K562 (cell line): ENCODE data around the gene EEF1A1. TPM values are rescaled to one million over a fixed set of nuclear protein-coding genes. Genes with fewer than 3 reads are reported as not detected.

Source experiments
- CHD7 ChIP-seq: fragments of 200-600 bp; sonication (generic); IDR thresholded peaks from one replicate; pipeline ENCODE4 v1.6.1; 2012; ENCODE audit warnings: mild to moderate bottlenecking, low read depth, low read length, inconsistent platforms
- E2F3 ChIP-seq: fragments of 250-450 bp; sonication (Bioruptor Pico); IDR thresholded peaks from 2 replicates; pipeline ENCODE4 v1.4.0; 2020; ENCODE audit warnings: mild to moderate bottlenecking
- GTF3C2 ChIP-seq: IDR thresholded peaks from 3 replicates; pipeline ENCODE4 v1.6.1; 2011; ENCODE audit warnings: borderline replicate concordance, mild to moderate bottlenecking, moderate library complexity; ENCODE audit not compliant: insufficient read length; ENCODE audit errors: extremely low read depth
- HDAC8 ChIP-seq: fragments of 450-650 bp; IDR thresholded peaks from 2 replicates; pipeline ENCODE4 v1.6.1; 2016; ENCODE audit warnings: mild to moderate bottlenecking, missing genetic modification characterization, moderate library complexity, missing compliant biosample characterization
- HOXB6 ChIP-seq: fragments of 250-450 bp; sonication (Bioruptor Pico); IDR thresholded peaks from 2 replicates; pipeline ENCODE4 v1.5.1; 2022; ENCODE audit warnings: mild to moderate bottlenecking, borderline replicate concordance
- MEIS2 ChIP-seq: fragments of 450-650 bp; IDR thresholded peaks from 2 replicates; pipeline ENCODE4 v1.6.1; 2014; ENCODE audit warnings: mild to moderate bottlenecking; ENCODE audit not compliant: partially characterized antibody
- NUFIP1 ChIP-seq: fragments of 450-650 bp; IDR thresholded peaks from 2 replicates; pipeline ENCODE4 v1.6.1; 2018; ENCODE audit not compliant: partially characterized antibody
- RNF219 ChIP-seq: fragments of 250-450 bp; sonication (Bioruptor Pico); IDR thresholded peaks from 2 replicates; pipeline ENCODE4 v1.5.0; 2022; ENCODE audit warnings: mild to moderate bottlenecking
- ZNF175 ChIP-seq: fragments of 200-800 bp; sonication (Bioruptor generic); IDR thresholded peaks from 2 replicates; pipeline ENCODE4 v1.6.1; 2016; ENCODE audit warnings: low read depth, mild to moderate bottlenecking, missing genetic modification characterization, missing compliant biosample characterization
- ZNF717 ChIP-seq: fragments of 250-450 bp; sonication (Bioruptor Pico); IDR thresholded peaks from 2 replicates; pipeline ENCODE4 v1.5.0; 2021
- polyA plus RNA-seq, 8 experiments: library from polyadenylated mRNA; depleted of rRNA in 4 of 8; stranded (reverse) in 5 of 8; unstranded in 3 of 8; fragments of >200 nt; fragmentation: Nextera tagmentation in 2 of 8; fragmentation: Illumina TruSeq in 1 of 8; extraction: Ambion mirVana in 2 of 8; extraction: Trizol in 1 of 8; gene quantifications; 2 replicates each; pipeline versions ENCODE4 v1.2.1 to v1.2.3, GENCODE V29; 2011 to 2014; ENCODE audit warnings: inconsistent platforms in 1 of 8, missing spikeins in 1 of 8
- total RNA-seq, 7 experiments: library from RNA; depleted of rRNA in 6 of 7; stranded (reverse); fragments of >200 nt in 6 of 7; fragmentation: Illumina TruSeq in 2 of 7; extraction: Trizol in 2 of 7; gene quantifications; 2 replicates each; pipeline versions ENCODE4 v1.2.1 to v1.2.3, GENCODE V29; 2011 to 2021; ENCODE audit warnings: low replicate concordance in 1 of 7

EEF1A1 gene
- total and polyA plus RNA-seq, 9 of the 15 experiments (the other 6 are each of a cell fraction or from before 2014, with no cell fraction given): 6,453 to 17,323 (median 11,082) TPM

- TF ChIP-seq GTF3C2 (no peak), HOXB6 (CRISPR knock-in tag) (0 out of 2 replicates have a peak, but pooled peaks have one; percentile 71), HDAC8 (tag) (no peak; the same call in 1 of the 2 replicates), E2F3 (CRISPR knock-in tag) (no peak), MEIS2 (no peak), NUFIP1 (no peak), CHD7 (peak; percentile 2), ZNF175 (CRISPR knock-in tag) (peak; percentile 57; the same call in 1 of the 2 replicates), ZNF717 (peak; percentile 9; the same call in 1 of the 2 replicates), RNF219 (CRISPR knock-in tag) (0 out of 2 replicates have a peak, but pooled peaks have one; percentile 4)
Observed at GRCh38 chr6:73519926-73520687, 725 bp downstream of the EEF1A1 start (continued).
